OCI-M1 (cell line): ENCODE measurements around the gene TMEM229A.
"Not testable (repeated sequence)": the region's sequence is repeated elsewhere in the genome, so short reads cannot be mapped to it uniquely, and the experiment has no call there.

Experiments
- DNase-seq: peaks from one replicate; lab custom pipeline; 2025; lab: John Stamatoyannopoulos, UW

Gene TMEM229A

GRCh38 chr7:124031919-124032318 is 948 bp downstream of the TMEM229A start:
- no peak for DNase-seq

DNA sequence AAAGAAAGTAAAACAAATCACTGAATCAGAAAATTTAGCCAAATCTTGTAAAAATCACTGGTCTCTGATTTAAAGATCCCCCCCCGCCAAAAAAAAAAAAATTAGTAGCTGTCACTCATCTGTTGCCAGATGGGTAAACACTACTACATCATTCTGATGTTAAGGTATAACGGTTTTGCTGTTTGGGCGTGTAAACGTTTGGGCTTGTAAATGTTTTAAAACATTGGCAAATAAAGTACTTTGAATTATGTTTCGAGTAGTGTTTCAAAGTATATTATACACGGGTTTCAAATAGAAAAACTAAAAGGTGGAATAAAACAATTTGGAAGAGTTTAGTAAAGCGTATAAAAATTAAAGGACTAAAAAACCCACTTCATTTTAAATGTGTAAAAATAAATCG is 1.5 kb downstream of the TMEM229A start:
- no peak for DNase-seq

DNA sequence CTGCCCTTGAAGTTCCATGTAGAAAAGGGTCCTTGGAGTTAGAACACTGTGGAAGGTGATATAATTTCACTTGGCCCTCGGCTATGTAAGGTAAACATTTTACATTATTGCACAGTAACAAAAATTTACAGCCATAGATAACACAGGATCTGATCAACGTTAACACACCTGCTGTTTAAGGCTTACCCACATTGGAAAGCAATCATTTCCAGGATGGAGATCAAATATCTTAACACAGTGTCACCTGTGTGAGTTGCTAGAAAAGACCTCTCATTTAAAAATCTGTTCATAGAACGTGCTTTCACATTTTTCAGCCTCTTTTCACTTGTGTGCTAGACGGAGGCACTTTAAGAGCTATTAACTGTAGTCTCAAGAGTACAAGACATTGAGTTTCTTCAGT is 1.9 kb downstream of the TMEM229A start:
- no peak for DNase-seq

- DNase-seq, result no peak
Measured at GRCh38 chr7:124029396-124030188, 3.3 kb downstream of the TMEM229A start.

DNA sequence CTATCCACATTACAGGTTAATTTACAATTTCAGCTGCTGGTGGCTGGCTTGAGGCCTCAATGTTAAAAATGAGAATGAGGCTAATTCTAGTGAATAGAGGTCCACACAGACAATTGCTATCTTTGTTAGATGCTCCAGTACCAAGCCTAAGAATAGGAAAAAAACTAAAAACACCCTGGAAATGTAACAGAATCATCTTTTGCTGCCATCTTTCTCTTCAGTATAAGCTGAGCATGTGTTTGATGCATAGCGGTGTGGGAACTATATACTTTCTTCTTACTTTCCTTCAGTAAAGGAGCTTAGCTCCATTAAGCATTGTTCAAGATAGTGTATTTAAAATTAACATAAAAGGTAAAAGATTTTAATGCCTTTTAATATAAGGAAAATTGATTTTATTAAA is 5.6 kb downstream of the TMEM229A start:
- no peak for DNase-seq

- DNase-seq, result not testable (repeated sequence)
Measured at GRCh38 chr7:124024329-124024728, 8.5 kb downstream of the TMEM229A start.

DNA sequence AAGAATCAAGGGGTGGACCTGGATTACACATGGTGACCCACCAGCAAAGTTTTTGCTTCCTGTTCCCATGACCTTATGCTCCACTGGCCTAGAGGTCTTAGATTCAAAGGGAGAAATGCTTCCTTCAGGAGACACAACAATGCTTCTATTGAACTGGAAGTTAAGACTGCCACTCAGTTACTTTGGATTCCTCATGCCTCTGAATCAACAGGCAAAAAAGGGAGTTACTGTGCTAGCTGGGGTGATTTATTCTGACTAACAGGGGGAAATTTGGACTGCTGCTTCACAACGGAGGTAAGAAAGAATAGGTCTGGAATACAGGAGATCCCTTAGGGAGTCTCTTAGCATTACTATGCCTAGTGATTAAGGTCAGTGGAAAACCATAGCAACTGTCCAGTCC is 10.3 kb downstream of the TMEM229A start:
- no peak for DNase-seq

DNA sequence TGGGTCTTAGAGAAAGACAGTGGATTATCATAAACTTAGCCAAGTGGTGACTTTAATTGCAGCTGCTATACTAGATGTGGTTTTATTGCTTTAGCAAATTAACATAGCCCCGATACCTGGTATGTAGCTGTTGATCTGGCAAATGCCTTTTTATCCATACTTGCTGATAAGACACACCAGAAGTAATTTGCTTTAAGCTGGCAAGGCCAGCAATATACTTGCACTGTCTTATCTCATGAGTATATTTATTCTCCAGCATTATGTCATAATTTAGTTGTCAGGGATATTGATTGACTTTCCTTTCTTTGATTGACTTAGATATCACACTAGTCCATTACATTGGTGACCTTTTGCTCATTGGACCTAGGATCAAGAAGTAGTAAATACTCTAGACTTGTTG is 12.8 kb downstream of the TMEM229A start:
- DNase-seq, result no peak

GRCh38 chr7:124013306-124013705 is 19.6 kb downstream of the TMEM229A start:
- no peak for DNase-seq

- no peak for DNase-seq
Measured at GRCh38 chr7:124012864-124013263, 20.0 kb downstream of the TMEM229A start.

GRCh38 chr7:124009321-124009720 is 23.5 kb downstream of the TMEM229A start:
- no peak for DNase-seq

- DNase-seq, result not testable (repeated sequence)
Measured at GRCh38 chr7:124008296-124008695, 24.6 kb downstream of the TMEM229A start.

- no peak for DNase-seq
Measured at GRCh38 chr7:123999703-124000102, 33.2 kb downstream of the TMEM229A start.

DNA sequence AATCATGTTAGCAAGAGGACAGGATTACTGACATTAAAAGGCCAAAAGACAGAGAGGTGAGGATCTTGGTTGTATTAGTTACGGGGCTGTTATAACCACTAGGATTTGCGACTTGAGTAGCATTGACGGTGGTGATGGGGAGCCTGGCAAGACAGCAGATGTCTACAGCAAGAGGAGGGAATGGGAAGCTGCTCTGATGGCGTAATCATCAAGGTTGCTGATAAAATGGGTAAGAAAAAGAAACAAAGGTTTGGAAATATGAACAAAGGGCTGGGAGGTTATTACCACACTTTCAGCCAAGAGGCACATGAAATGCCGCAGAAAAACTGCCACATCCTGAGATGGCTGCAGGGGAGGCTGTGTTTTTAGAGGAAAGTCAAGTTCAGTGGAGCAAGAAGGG is 33.9 kb downstream of the TMEM229A start:
- DNase-seq, result peak; percentile 12

- DNase-seq, result no peak
Measured at GRCh38 chr7:123996327-123996625, 36.6 kb downstream of the TMEM229A start.

- DNase-seq, result peak; percentile 78
Measured at GRCh38 chr7:123995617-123996326, 37.1 kb downstream of the TMEM229A start.

DNA sequence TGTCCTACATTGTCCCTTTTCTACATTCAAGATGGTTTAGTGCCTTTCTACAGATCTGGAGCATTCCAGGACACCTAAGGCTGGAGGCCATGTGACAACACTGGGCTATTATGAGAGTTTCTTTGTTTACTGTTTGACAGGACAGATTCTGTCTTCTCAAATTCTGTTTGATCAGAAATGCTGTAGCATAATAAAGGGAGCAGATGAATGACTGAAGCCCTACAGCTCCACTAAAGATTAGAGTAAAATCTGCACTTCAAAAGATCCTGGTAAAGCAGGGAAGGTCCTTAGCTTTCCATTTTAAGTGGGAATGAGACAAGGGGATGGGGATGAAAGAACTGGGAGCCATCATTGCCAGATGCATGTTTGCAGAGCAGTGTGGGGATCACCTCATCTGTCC is 38.4 kb downstream of the TMEM229A start:
- no peak for DNase-seq

DNA sequence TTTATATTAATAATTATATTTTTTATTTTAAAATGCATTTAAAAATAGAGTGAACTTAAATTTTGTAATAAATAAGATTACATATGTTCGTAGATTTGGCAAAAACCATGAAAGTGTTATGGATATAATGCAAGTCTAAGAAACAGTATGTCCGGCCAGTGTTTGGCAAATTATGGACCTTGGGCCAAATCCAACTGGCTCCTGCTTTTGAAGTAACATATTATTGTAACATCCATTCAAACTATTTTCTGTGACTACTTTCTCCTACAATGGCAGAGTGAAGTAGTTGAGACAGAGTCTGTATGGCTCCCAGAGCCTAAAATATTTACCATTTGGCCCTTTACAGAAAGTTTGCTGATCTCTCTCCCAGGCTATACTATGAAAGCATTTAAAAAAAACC is 38.9 kb downstream of the TMEM229A start:
- no peak for DNase-seq

DNA sequence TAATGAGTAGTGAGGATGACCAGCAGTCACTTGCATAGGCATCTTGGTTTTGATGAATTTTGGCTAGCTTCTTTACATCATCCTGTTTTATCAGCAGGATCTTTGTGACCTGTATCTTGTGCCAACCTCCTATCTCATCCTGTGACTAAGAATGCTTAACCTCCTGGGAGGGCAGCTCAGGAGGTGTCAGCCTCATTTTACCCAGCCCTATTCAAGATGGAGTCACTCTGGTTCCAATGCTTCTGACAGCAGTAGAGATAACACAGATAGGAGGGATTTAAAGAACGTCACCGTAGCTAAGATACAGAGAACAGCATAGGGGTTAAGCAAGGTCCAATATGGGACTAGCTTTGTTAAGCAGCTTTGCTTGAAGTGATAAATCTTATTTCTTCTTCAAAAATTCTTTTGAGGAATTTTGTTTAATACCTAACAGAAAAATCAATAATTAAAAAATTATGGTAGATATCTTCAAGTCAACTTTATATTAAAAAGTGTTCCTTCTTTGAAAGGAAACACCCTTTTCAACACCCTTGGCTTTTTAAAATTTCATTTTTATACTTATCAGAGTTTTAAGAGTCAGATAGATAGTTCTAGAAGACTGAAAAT is 39.9 kb downstream of the TMEM229A start:
- peak; percentile 24 for DNase-seq

DNA sequence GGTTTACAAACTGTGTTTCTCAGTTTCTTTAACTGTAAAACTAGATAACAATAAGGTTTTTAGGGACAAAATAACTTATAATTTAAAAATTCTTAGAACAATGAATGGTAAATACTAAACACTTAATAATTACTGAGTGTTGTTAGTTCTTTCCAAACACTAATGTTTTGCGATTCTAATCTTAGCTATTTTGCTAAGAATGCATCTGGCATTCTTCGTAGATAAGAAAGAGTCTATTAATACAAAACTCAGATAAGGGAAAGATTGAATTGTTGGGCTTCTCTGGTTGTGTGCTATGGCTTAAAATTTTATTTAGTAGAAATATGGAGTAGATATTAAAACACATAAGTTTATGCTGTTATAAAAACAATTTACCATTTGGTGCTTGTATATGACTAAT is 45.4 kb downstream of the TMEM229A start:
- DNase-seq, result no peak
